Neural progenitor cell (in vitro differentiated cells): ENCODE data around the gene PPP4R1. TPM values are rescaled to one million over a fixed set of nuclear protein-coding genes. Genes with fewer than 3 reads are reported as not detected.

Experiments
- DNase-seq: peaks from one replicate; pipeline ENCODE4 v3.0.0-alpha.2; 2016; ENCODE audit warnings: low spot score
- H2AFZ ChIP-seq: fragments of 200-600 bp; sonication (generic); replicated peaks from 2 replicates; pipeline ENCODE4 v1.6.1; 2016; ENCODE audit warnings: antibody characterized with exemption
- H3F3A ChIP-seq: fragments of 200-600 bp; sonication (generic); 2 replicates; pipeline ENCODE4 v1.6.1; 2016; ENCODE audit warnings: antibody characterized with exemption, low read depth
- H3K27ac ChIP-seq: fragments of 200-600 bp; sonication (generic); 2 replicates; pipeline ENCODE4 v1.5.1; 2016; ENCODE audit warnings: mild to moderate bottlenecking
- H3K27me3 ChIP-seq: fragments of 200-600 bp; sonication (generic); 2 replicates; pipeline ENCODE4 v1.6.1; 2016; ENCODE audit warnings: mild to moderate bottlenecking, moderate library complexity
- H3K36me3 ChIP-seq: fragments of 200-600 bp; sonication (generic); 2 replicates; pipeline ENCODE4 v1.5.1; 2016
- H3K4me1 ChIP-seq: fragments of 200-600 bp; sonication (generic); 2 replicates; pipeline ENCODE4 v1.6.1; 2016; ENCODE audit warnings: mixed run types
- H3K4me2 ChIP-seq: fragments of 200-600 bp; sonication (generic); 2 replicates; pipeline ENCODE4 v1.6.1; 2016
- H3K4me3 ChIP-seq: fragments of 200-600 bp; sonication (generic); 2 replicates; pipeline ENCODE4 v1.5.1; 2016
- H3K79me2 ChIP-seq: fragments of 200-600 bp; sonication (generic); 2 replicates; pipeline ENCODE4 v1.6.1; 2016; ENCODE audit warnings: low read depth
- H3K9ac ChIP-seq: fragments of 200-600 bp; sonication (generic); 2 replicates; pipeline ENCODE4 v1.6.1; 2016
- H3K9me3 ChIP-seq: fragments of 200-600 bp; sonication (generic); 2 replicates; pipeline ENCODE4 v1.5.1; 2016; ENCODE audit warnings: low read depth
- H4K20me1 ChIP-seq: fragments of 200-600 bp; sonication (generic); 2 replicates; pipeline ENCODE4 v1.6.1; 2016; ENCODE audit warnings: low read depth
- H3K27ac Mint-ChIP-seq: 3 replicates; pipeline ENCODE4 v1.8.0; 2021; ENCODE audit warnings: mixed read lengths
- H3K27me3 Mint-ChIP-seq: 2 replicates; pipeline ENCODE4 v1.8.0; 2022; ENCODE audit warnings: low read depth, mild to moderate bottlenecking, inconsistent platforms, moderate library complexity, mixed read lengths; ENCODE audit not compliant: insufficient read depth
- H3K36me3 Mint-ChIP-seq: 3 replicates; pipeline ENCODE4 v1.8.0; 2021; ENCODE audit warnings: mixed read lengths
- H3K4me1 Mint-ChIP-seq: 3 replicates; pipeline ENCODE4 v1.8.0; 2021; ENCODE audit warnings: mixed read lengths
- H3K4me3 Mint-ChIP-seq: 3 replicates; pipeline ENCODE4 v1.8.0; 2021; ENCODE audit warnings: mild to moderate bottlenecking, moderate library complexity, mixed read lengths
- H3K9me3 Mint-ChIP-seq: 3 replicates; pipeline ENCODE4 v1.8.0; 2020; ENCODE audit warnings: mixed read lengths
- CTCF ChIP-seq: fragments of 200-600 bp; sonication (generic); IDR thresholded peaks from 2 replicates; pipeline ENCODE4 v1.5.1; 2017; ENCODE audit warnings: antibody characterized with exemption, mild to moderate bottlenecking
- EZH2 ChIP-seq: fragments of 200-600 bp; sonication (generic); IDR thresholded peaks from 2 replicates; pipeline ENCODE4 v1.6.1; 2017; ENCODE audit warnings: antibody characterized with exemption, mild to moderate bottlenecking, moderate library complexity
- EZH2phosphoT487 ChIP-seq: fragments of 200-600 bp; sonication (generic); IDR thresholded peaks from 2 replicates; pipeline ENCODE4 v1.6.1; 2017; ENCODE audit warnings: antibody characterized with exemption
- total RNA-seq: library from RNA; depleted of rRNA; stranded (reverse); fragments of >200 nt; gene quantifications from 2 replicates; pipeline ENCODE4 v1.2.3, GENCODE V29; 2015; ENCODE audit warnings: low replicate concordance

The PPP4R1 gene
- total RNA-seq, 1 donor from 2014 or later = 102 TPM

GRCh38 chr18:9568186-9568585 lies 46.2 kb downstream of the PPP4R1 start:
- TF ChIP-seq CTCF = no peak
- TF ChIP-seq EZH2phosphoT487 = no peak
- no peak for TF ChIP-seq EZH2
- Histone ChIP-seq H4K20me1 (no peaks in the 10 kb centered on the region), H3K27ac (no peak overlapping the region), H3K4me1 (no peaks in the 10 kb centered on the region), H3F3A (no peaks in the 10 kb centered on the region), H3K4me3 (no peak overlapping the region), H3K4me2 (no peak overlapping the region), H3K27me3 (no peaks in the 10 kb centered on the region), H3K79me2 (no peaks in the 10 kb centered on the region), H2AFZ (no peak overlapping the region), H3K9me3 (no peaks in the 10 kb centered on the region), H3K9ac (no peak overlapping the region), H3K36me3 (peaks cover 6% of the 10 kb centered on the region)
- no peak overlapping the region for H3K27ac Mint-ChIP-seq
- peaks cover 29% of the 10 kb centered on the region for H3K36me3 Mint-ChIP-seq
- H3K27me3 Mint-ChIP-seq = no peaks in the 10 kb centered on the region
- DNase-seq = no peak
- H3K9me3 Mint-ChIP-seq = no peaks in the 10 kb centered on the region
- H3K4me3 Mint-ChIP-seq = no peak overlapping the region
- no peaks in the 10 kb centered on the region for H3K4me1 Mint-ChIP-seq

GRCh38 chr18:9565407-9565806 lies 49.0 kb downstream of the PPP4R1 start:
- Mint-ChIP-seq H3K4me1 (no peaks in the 10 kb centered on the region), H3K9me3 (no peaks in the 10 kb centered on the region), H3K27me3 (no peaks in the 10 kb centered on the region), H3K4me3 (no peak overlapping the region), H3K27ac (no peak overlapping the region), H3K36me3 (peaks cover 34% of the 10 kb centered on the region)
- no peak overlapping the region for H3K9ac ChIP-seq
- no peak overlapping the region for H2AFZ ChIP-seq
- no peaks in the 10 kb centered on the region for H3F3A ChIP-seq
- no peaks in the 10 kb centered on the region for H3K4me1 ChIP-seq
- H3K79me2 ChIP-seq = no peaks in the 10 kb centered on the region
- peaks cover 6% of the 10 kb centered on the region for H3K36me3 ChIP-seq
- H3K4me2 ChIP-seq = no peak overlapping the region
- no peak overlapping the region for H3K4me3 ChIP-seq
- TF ChIP-seq CTCF (no peak), EZH2phosphoT487 (no peak), EZH2 (no peak)
- H3K27ac ChIP-seq = no peak overlapping the region
- H4K20me1 ChIP-seq = no peaks in the 10 kb centered on the region
- no peaks in the 10 kb centered on the region for H3K9me3 ChIP-seq
- no peak for DNase-seq
- no peaks in the 10 kb centered on the region for H3K27me3 ChIP-seq

- H3K36me3 ChIP-seq = no peaks in the 10 kb centered on the region
- Mint-ChIP-seq H3K4me1 (no peaks in the 10 kb centered on the region), H3K27ac (no peak overlapping the region)
These were observed 51.0 kb downstream of the PPP4R1 start for GRCh38 chr18:9563331-9563730.

GRCh38 chr18:9562584-9562983 lies 51.8 kb downstream of the PPP4R1 start:
- H3K4me3 Mint-ChIP-seq = no peak overlapping the region
- no peaks in the 10 kb centered on the region for H3K79me2 ChIP-seq
- H3K4me2 ChIP-seq = no peak overlapping the region
- DNase-seq = no peak
- no peaks in the 10 kb centered on the region for H3K36me3 ChIP-seq
- no peak for TF ChIP-seq CTCF
- no peak for TF ChIP-seq EZH2phosphoT487
- TF ChIP-seq EZH2 = no peak
- H3K27ac Mint-ChIP-seq = no peak overlapping the region
- H2AFZ ChIP-seq = no peak overlapping the region
- no peaks in the 10 kb centered on the region for H3K4me1 Mint-ChIP-seq
- H3K9me3 Mint-ChIP-seq = no peaks in the 10 kb centered on the region
- no peak overlapping the region for H3K4me3 ChIP-seq
- H3K27me3 Mint-ChIP-seq = peaks cover 2% of the 10 kb centered on the region
- H3K36me3 Mint-ChIP-seq = peaks cover 38% of the 10 kb centered on the region
- no peaks in the 10 kb centered on the region for H4K20me1 ChIP-seq
- H3K9me3 ChIP-seq = no peaks in the 10 kb centered on the region
- H3K27ac ChIP-seq = no peak overlapping the region
- H3K9ac ChIP-seq = no peak overlapping the region
- no peaks in the 10 kb centered on the region for H3K27me3 ChIP-seq
- H3F3A ChIP-seq = no peaks in the 10 kb centered on the region
- H3K4me1 ChIP-seq = no peaks in the 10 kb centered on the region

More at GRCh38 chr18:9563331-9563730, 51.0 kb downstream of the PPP4R1 start:
- Histone ChIP-seq H3K79me2 (no peaks in the 10 kb centered on the region), H3K4me2 (no peak overlapping the region), H3K9ac (no peak overlapping the region), H3K9me3 (no peaks in the 10 kb centered on the region), H3F3A (no peaks in the 10 kb centered on the region), H2AFZ (no peak overlapping the region), H3K4me3 (no peak overlapping the region), H3K4me1 (no peaks in the 10 kb centered on the region), H4K20me1 (no peaks in the 10 kb centered on the region), H3K27ac (no peak overlapping the region), H3K27me3 (no peaks in the 10 kb centered on the region)
- no peak for DNase-seq
- Mint-ChIP-seq H3K27me3 (no peaks in the 10 kb centered on the region), H3K36me3 (peaks cover 38% of the 10 kb centered on the region), H3K4me3 (no peak overlapping the region), H3K9me3 (no peaks in the 10 kb centered on the region)
- TF ChIP-seq EZH2 = no peak
